Measurements from ENCODE around the gene PADI6.

DNA sequence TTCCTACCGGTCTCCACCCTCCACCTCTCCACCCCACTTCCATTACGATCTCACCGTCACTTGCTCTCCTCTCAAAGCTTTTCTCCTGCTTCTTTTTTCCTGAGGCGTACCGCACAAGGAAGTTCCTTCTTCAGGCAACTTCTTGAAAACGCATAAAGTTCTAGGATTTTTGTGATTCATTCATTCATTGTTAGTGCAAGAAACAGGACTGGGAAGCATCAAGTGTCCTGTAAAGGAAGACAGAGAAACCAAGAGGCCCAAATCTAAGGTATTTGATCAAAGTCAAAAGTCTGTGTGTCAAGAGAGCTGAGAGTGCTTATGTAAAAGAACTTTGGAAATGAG lies 68.8 kb downstream of the PADI6 start:
- TF ChIP-seq EZH2 (IDR thresholded peaks at IDR 0.05) (no peak), TCF7L2 (IDR thresholded peaks at IDR 0.05; ENCODE audit: borderline replicate concordance, extremely low read depth, insufficient read depth, insufficient read length) (no peak), POLR2AphosphoS5 (IDR thresholded peaks at IDR 0.05; ENCODE audit: low read depth, low read length) (no peak), SIN3A (IDR thresholded peaks at IDR 0.05; ENCODE audit: low read depth) (no peak), SP1 (IDR thresholded peaks at IDR 0.05; ENCODE audit: low read depth) (no peak), JUND (IDR thresholded peaks at IDR 0.05) (no peak), POLR2A (IDR thresholded peaks at IDR 0.05; ENCODE audit: borderline replicate concordance, extremely low read depth, insufficient read depth, insufficient read length) (no peak), ZNF274 (IDR thresholded peaks at IDR 0.05; ENCODE audit: low read depth, low read length) (no peak), CBX3 (IDR thresholded peaks at IDR 0.05; ENCODE audit: low read depth) (no peak), EZH2phosphoT487 (IDR thresholded peaks at IDR 0.05; ENCODE audit: borderline replicate concordance) (no peak), YY1 (IDR thresholded peaks at IDR 0.05; ENCODE audit: extremely low read depth, insufficient replicate concordance, low read depth, low read length) (no peak), RAD21 (IDR thresholded peaks at IDR 0.05; ENCODE audit: low read depth) (no peak)
- TF ChIP-seq, protein P1, sequence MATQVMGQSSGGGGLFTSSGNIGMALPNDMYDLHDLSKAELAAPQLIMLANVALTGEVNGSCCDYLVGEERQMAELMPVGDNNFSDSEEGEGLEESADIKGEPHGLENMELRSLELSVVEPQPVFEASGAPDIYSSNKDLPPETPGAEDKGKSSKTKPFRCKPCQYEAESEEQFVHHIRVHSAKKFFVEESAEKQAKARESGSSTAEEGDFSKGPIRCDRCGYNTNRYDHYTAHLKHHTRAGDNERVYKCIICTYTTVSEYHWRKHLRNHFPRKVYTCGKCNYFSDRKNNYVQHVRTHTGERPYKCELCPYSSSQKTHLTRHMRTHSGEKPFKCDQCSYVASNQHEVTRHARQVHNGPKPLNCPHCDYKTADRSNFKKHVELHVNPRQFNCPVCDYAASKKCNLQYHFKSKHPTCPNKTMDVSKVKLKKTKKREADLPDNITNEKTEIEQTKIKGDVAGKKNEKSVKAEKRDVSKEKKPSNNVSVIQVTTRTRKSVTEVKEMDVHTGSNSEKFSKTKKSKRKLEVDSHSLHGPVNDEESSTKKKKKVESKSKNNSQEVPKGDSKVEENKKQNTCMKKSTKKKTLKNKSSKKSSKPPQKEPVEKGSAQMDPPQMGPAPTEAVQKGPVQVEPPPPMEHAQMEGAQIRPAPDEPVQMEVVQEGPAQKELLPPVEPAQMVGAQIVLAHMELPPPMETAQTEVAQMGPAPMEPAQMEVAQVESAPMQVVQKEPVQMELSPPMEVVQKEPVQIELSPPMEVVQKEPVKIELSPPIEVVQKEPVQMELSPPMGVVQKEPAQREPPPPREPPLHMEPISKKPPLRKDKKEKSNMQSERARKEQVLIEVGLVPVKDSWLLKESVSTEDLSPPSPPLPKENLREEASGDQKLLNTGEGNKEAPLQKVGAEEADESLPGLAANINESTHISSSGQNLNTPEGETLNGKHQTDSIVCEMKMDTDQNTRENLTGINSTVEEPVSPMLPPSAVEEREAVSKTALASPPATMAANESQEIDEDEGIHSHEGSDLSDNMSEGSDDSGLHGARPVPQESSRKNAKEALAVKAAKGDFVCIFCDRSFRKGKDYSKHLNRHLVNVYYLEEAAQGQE (IDR thresholded peaks at IDR 0.05; ENCODE audit: low read depth), result no peak
- TF ChIP-seq, protein P2, sequence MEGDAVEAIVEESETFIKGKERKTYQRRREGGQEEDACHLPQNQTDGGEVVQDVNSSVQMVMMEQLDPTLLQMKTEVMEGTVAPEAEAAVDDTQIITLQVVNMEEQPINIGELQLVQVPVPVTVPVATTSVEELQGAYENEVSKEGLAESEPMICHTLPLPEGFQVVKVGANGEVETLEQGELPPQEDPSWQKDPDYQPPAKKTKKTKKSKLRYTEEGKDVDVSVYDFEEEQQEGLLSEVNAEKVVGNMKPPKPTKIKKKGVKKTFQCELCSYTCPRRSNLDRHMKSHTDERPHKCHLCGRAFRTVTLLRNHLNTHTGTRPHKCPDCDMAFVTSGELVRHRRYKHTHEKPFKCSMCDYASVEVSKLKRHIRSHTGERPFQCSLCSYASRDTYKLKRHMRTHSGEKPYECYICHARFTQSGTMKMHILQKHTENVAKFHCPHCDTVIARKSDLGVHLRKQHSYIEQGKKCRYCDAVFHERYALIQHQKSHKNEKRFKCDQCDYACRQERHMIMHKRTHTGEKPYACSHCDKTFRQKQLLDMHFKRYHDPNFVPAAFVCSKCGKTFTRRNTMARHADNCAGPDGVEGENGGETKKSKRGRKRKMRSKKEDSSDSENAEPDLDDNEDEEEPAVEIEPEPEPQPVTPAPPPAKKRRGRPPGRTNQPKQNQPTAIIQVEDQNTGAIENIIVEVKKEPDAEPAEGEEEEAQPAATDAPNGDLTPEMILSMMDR (IDR thresholded peaks at IDR 0.05 in 2 of 3, conservative IDR thresholded peaks at IDR 0.05 in 1 of 3; ENCODE audit: borderline replicate concordance in 1 of 3, insufficient read depth in 1 of 3, low read depth in 2 of 3, low read length in 2 of 3), result no peak

All from HCT116 (cell line).